CD14-positive monocyte (primary cell): ENCODE measurements around the gene RBMX. TPM values are rescaled to one million over a fixed set of nuclear protein-coding genes. Genes with fewer than 3 reads are reported as not detected.

ENCODE experiments used
- DNase-seq, 3 donors: peaks; one replicate each; pipeline ENCODE4 v3.0.0-alpha.2; 2011 to 2022
- H2AFZ ChIP-seq: 2 replicates; pipeline ENCODE4 v1.6.0; 2012; ENCODE audit warnings: mild to moderate bottlenecking, low read depth, low read length, inconsistent platforms; ENCODE audit not compliant: insufficient read depth, poor library complexity, severe bottlenecking
- H3K27ac ChIP-seq, 2 donors: 1 replicate in 1 of 2; 2 replicates in 1 of 2; pipeline ENCODE4 v1.5.1; 2012 to 2013; ENCODE audit warnings: low read length in 2 of 2, control low read depth in 1 of 2, inconsistent platforms in 1 of 2, low read depth in 1 of 2, mild to moderate bottlenecking in 1 of 2
- H3K27me3 ChIP-seq, 2 donors: one replicate each; pipeline versions ENCODE4 v1.6.0 to v1.6.1; 2011 to 2013; ENCODE audit warnings: low read length in 2 of 2; ENCODE audit not compliant: control insufficient read depth in 2 of 2, insufficient read depth in 2 of 2
- H3K36me3 ChIP-seq, 2 donors: replicated peaks in 1 of 2; 1 replicate in 1 of 2; 2 replicates in 1 of 2; pipeline versions ENCODE4 v1.5.1 to v1.6.1; 2012 to 2013; ENCODE audit warnings: low read length in 2 of 2, control low read depth in 1 of 2, inconsistent platforms in 1 of 2, mild to moderate bottlenecking in 1 of 2; ENCODE audit not compliant: insufficient read depth in 2 of 2, control insufficient read depth in 1 of 2
- H3K4me1 ChIP-seq, 2 donors: 1 replicate in 1 of 2; 2 replicates in 1 of 2; pipeline versions ENCODE4 v1.5.1 to v1.6.1; 2012 to 2013; ENCODE audit warnings: low read length in 2 of 2, control low read depth in 1 of 2, inconsistent platforms in 1 of 2, mild to moderate bottlenecking in 1 of 2, moderate library complexity in 1 of 2; ENCODE audit not compliant: insufficient read depth in 2 of 2, control insufficient read depth in 1 of 2
- H3K4me2 ChIP-seq: replicated peaks from 2 replicates; pipeline ENCODE3; 2012; ENCODE audit warnings: low read length, moderate library complexity, mild to moderate bottlenecking; ENCODE audit not compliant: poor library complexity, severe bottlenecking; ENCODE audit errors: extremely low read depth
- H3K4me3 ChIP-seq, 3 experiments: fragments of 200-600 bp in 1 of 3; sonication (generic) in 1 of 3; replicated peaks in 1 of 3; 1 replicate in 2 of 3; 2 replicates in 1 of 3; pipeline ENCODE4 v1.5.1; 2011 to 2013; ENCODE audit warnings: low read length in 3 of 3, mild to moderate bottlenecking in 3 of 3, control low read depth in 2 of 3, low read depth in 2 of 3, inconsistent platforms in 1 of 3, moderate library complexity in 1 of 3
- H3K79me2 ChIP-seq: 2 replicates; pipeline ENCODE4 v1.6.0; 2012; ENCODE audit warnings: mild to moderate bottlenecking, control low read depth, inconsistent platforms, low read length, moderate library complexity; ENCODE audit not compliant: insufficient read depth
- H3K9ac ChIP-seq: 2 replicates; pipeline ENCODE4 v1.6.0; 2017; ENCODE audit warnings: low read length, mild to moderate bottlenecking; ENCODE audit not compliant: insufficient read depth, poor library complexity, severe bottlenecking
- H3K9me3 ChIP-seq, 2 donors: replicated peaks in 1 of 2; 1 replicate in 1 of 2; 2 replicates in 1 of 2; pipeline versions ENCODE4 v1.5.1 to v1.6.1; 2012 to 2013; ENCODE audit warnings: low read length in 2 of 2, control low read depth in 1 of 2; ENCODE audit not compliant: control insufficient read depth in 1 of 2, insufficient read depth in 1 of 2
- H4K20me1 ChIP-seq: 2 replicates; pipeline ENCODE4 v1.6.0; 2012; ENCODE audit warnings: mild to moderate bottlenecking, low read length, control low read depth, moderate library complexity; ENCODE audit not compliant: insufficient read depth
- H3K27ac Mint-ChIP-seq, 7 donors: one replicate each; pipeline ENCODE4 v1.8.0; 2020; ENCODE audit warnings: mild to moderate bottlenecking in 7 of 7, mixed read lengths in 7 of 7, moderate library complexity in 6 of 7, inconsistent platforms in 2 of 7
- H3K27me3 Mint-ChIP-seq, 3 donors: one replicate each; pipeline ENCODE4 v1.8.0; 2021 to 2022; ENCODE audit warnings: low read depth in 3 of 3, mild to moderate bottlenecking in 3 of 3, mixed read lengths in 3 of 3, moderate library complexity in 3 of 3, inconsistent platforms in 1 of 3
- H3K36me3 Mint-ChIP-seq, 2 donors: one replicate each; pipeline ENCODE4 v1.8.0; 2020; ENCODE audit warnings: mixed read lengths in 2 of 2, inconsistent platforms in 1 of 2, mild to moderate bottlenecking in 1 of 2
- H3K4me1 Mint-ChIP-seq: one replicate; pipeline ENCODE4 v1.8.0; 2020; ENCODE audit warnings: mild to moderate bottlenecking, mixed read lengths
- H3K4me3 Mint-ChIP-seq, 2 donors: one replicate each; pipeline ENCODE4 v1.8.0; 2020; ENCODE audit warnings: mild to moderate bottlenecking in 2 of 2, mixed read lengths in 2 of 2, moderate library complexity in 1 of 2
- H3K9me3 Mint-ChIP-seq, 7 donors: one replicate each; pipeline ENCODE4 v1.8.0; 2020 to 2022; ENCODE audit warnings: mixed read lengths in 7 of 7, mild to moderate bottlenecking in 6 of 7, moderate library complexity in 6 of 7, inconsistent platforms in 2 of 7
- CTCF ChIP-seq: fragments of 200-600 bp; IDR thresholded peaks from one replicate; pipeline ENCODE4 v1.8.0; 2022; ENCODE audit warnings: antibody characterized with exemption, mild to moderate bottlenecking
- WGBS: methylation state at CpG from one replicate; pipeline ENCODE4 v1.1.5; 2013; ENCODE audit warnings: missing lambda C conversion rate; ENCODE audit not compliant: insufficient coverage; 5-methylcytosine and 5-hydroxymethylcytosine counted together
- intact Hi-C, 2 donors: fragments of 100-400 bp; cut with micrococcal nuclease; formaldehyde crosslinking; loops; one replicate each; pipeline versions ENCODE4 v1.15.0 to v1.15.1; 2023
- polyA plus RNA-seq, 3 donors: library from polyadenylated mRNA; depleted of rRNA in 1 of 3; unstranded in 2 of 3; stranded (reverse) in 1 of 3; fragments of 300-500 nt in 2 of 3; fragments of >200 nt in 1 of 3; fragmentation: Illumina TruSeq in 2 of 3; gene quantifications; 1 replicate in 2 of 3; 2 replicates in 1 of 3; pipeline ENCODE4 v1.2.3, GENCODE V29; 2012 to 2021
- small RNA-seq: library from RNA; depleted of rRNA; stranded (forward); fragments of <200 nt; gene quantifications from one replicate; pipeline ENCODE3, GENCODE V24; 2012; ENCODE audit warnings: low read depth; ENCODE audit not compliant: insufficient read length

RBMX gene
- polyA plus RNA-seq, 3 donors, result 97.3 to 121 (median 112) TPM

- no peak for TF ChIP-seq CTCF
- Histone ChIP-seq H3K27ac (no peak overlapping the region), H3K36me3 (no peaks in the 10 kb centered on the region), H3K4me1 (peaks cover 21 to 28% of the 10 kb centered on the region in 2 donors), H4K20me1 (no peaks in the 10 kb centered on the region), H3K4me2 (no peak overlapping the region), H3K9ac (no peak overlapping the region), H3K4me3 (no peak overlapping the region), H3K9me3 (no peaks in the 10 kb centered on the region), H3K27me3 (no peaks in the 10 kb centered on the region), H3K79me2 (no peaks in the 10 kb centered on the region), H2AFZ (no peak overlapping the region)
- no CpG with 5 or more reads among the region's 3 CpGs for WGBS
- Mint-ChIP-seq H3K36me3 (no peaks in the 10 kb centered on the region), H3K27ac (no peak overlapping the region), H3K4me1 (peaks cover 24% of the 10 kb centered on the region), H3K4me3 (no peak overlapping the region), H3K9me3 (peaks cover 0 to 3% (median 0%) of the 10 kb centered on the region in 7 donors), H3K27me3 (peaks cover 0 to 3% (median 0%) of the 10 kb centered on the region in 3 donors)
- intact Hi-C loops, result no loop called here
- no peak for DNase-seq
Observed at GRCh38 chrX:136827026-136827425, 53.5 kb downstream of the RBMX start.

- Mint-ChIP-seq H3K27me3 (peaks cover 0 to 5% (median 0%) of the 10 kb centered on the region in 3 donors), H3K4me1 (peaks cover 24% of the 10 kb centered on the region), H3K9me3 (peaks cover 0 to 3% (median 0%) of the 10 kb centered on the region in 7 donors), H3K27ac (no peak overlapping the region), H3K4me3 (no peak overlapping the region), H3K36me3 (no peaks in the 10 kb centered on the region)
- Histone ChIP-seq H3K4me2 (no peak overlapping the region), H3K36me3 (no peaks in the 10 kb centered on the region), H3K4me3 (no peak overlapping the region), H3K79me2 (no peaks in the 10 kb centered on the region), H3K27me3 (no peaks in the 10 kb centered on the region), H2AFZ (no peak overlapping the region), H4K20me1 (no peaks in the 10 kb centered on the region), H3K27ac (no peak overlapping the region), H3K9ac (no peak overlapping the region), H3K4me1 (peaks cover 21 to 28% of the 10 kb centered on the region in 2 donors), H3K9me3 (no peaks in the 10 kb centered on the region)
- no peak for TF ChIP-seq CTCF
- no CpG with 5 or more reads among the region's 2 CpGs for WGBS
- intact Hi-C loops, result no loop called here
- peak; percentile 33 to 48 (median 47) for DNase-seq
Observed at GRCh38 chrX:136825771-136826170, 54.8 kb downstream of the RBMX start.

Small RNA genes within 50 kb of the gene (small RNA-seq; reads per million reads assigned to genes)
- gene SNORD61, result not detected

Other genes starting within 250 kb of the RBMX start
- under 1 TPM in 1 of 3 donors, not detected in 2; 0.09 TPM for gene CD40LG, start 232.6 kb downstream of the RBMX start, polyA plus RNA-seq
- gene ARHGEF6, start 99.8 kb downstream of the RBMX start, polyA plus RNA-seq, result 10 to 100 TPM; 51.4 to 79.2 (median 57.0) TPM
- gene GPR101, start 153.3 kb upstream of the RBMX start, polyA plus RNA-seq, result not detected